ENCODE measurements around the gene ANKUB1. TPM values are rescaled to one million over a fixed set of nuclear protein-coding genes. Genes with fewer than 3 reads are reported as not detected.

ANKUB1 gene
- total and polyA plus RNA-seq, 4 experiments from 2014 or later, result not detected

DNA sequence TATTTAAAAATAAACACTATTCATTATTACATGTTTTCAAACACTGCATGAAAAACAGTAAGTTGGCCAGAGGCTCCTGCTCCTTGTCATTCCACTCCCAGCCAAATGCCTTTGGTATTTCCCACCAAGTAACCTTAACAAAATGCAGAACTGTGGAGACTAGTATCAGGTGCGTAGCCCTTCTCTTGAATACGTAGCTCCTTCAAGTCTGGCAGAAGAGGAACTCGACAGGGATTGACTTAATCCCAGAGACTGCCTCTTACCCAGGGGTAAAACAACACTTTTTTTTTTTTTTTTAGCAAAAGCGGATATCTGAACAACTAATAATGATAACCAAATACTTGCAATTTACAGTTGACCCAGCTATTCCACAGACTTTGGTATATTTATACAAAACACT, 40.8 kb downstream of the ANKUB1 start:
- Histone ChIP-seq H3K9me3 (ENCODE audit: control insufficient read depth in 1 of 2, low read length in 2 of 2) (no peaks in the 10 kb centered on the region), H3K4me3 (ENCODE audit: low read length in 2 of 2) (peak overlapping the region; percentile 42 to 85), H3K27ac (ENCODE audit: low read depth, low read length) (peak overlapping the region; percentile 70), H3K4me1 (ENCODE audit: insufficient read depth, low read length) (peaks cover 28% of the 10 kb centered on the region), H3K27me3 (ENCODE audit: insufficient read depth, low read length) (no peaks in the 10 kb centered on the region), H3K36me3 (ENCODE audit: insufficient read depth, low read length) (peaks cover 6% of the 10 kb centered on the region)
- Mint-ChIP-seq H3K36me3 (peaks cover 32 to 41% of the 10 kb centered on the region in 2 donors), H3K27ac (peak overlapping the region; percentile 86 to 98 (median 95)), H3K9me3 (peaks cover 0 to 2% (median 0%) of the 10 kb centered on the region in 8 donors), H3K27me3 (no peaks in the 10 kb centered on the region), H3K4me3 (peak overlapping the region; percentile 94 to 98 (median 97)), H3K4me1 (peaks cover 18 to 59% (median 34%) of the 10 kb centered on the region in 4 donors)
- POLR2A ChIA-PET (ENCODE audit: partially characterized antibody), result interaction anchor here (0.7 to 3.2 kb wide), 8 partner anchors 9 to 1012 kb away, joined by 4 to 27 read pairs (median 6); partner anchors contain the start of genes HPS3, RNF13, SIAH2 and TSC22D2
- DNase-seq, result peak in 1 of 5 donors; percentile 35
- intact Hi-C loops (cut with micrococcal nuclease), result loop anchor here (5.0 to 10.0 kb wide), 2 partner anchors 629 to 653 kb away; partner anchors contain the start of gene TSC22D2
- CTCF ChIA-PET (ENCODE audit: partially characterized antibody), result interaction anchor here (0.7 to 3.4 kb wide), 9 partner anchors 9 to 796 kb away, joined by 3 to 25 read pairs (median 5); partner anchors contain the start of gene RNF13

DNA sequence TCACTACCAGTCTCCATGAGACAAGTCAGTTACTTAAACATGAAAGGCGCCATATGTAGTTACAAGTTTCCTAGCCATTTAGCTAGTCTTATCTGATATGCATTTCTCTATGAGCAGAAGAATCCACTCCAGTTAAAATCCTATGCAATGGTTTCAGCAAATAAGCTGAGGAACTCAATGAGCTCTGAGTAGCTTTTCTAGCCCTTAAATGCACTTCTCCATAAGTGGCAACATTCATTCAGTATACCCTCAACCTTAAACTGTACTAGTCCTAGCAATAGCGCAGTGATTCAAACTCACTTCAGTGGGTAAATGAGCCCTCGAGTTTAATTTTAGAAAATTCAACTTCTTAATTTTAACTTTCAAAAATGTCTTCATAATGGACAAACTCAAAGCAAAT, 47.7 kb downstream of the ANKUB1 start:
- Mint-ChIP-seq H3K27me3 (no peaks in the 10 kb centered on the region), H3K36me3 (peaks cover 55 to 74% of the 10 kb centered on the region in 2 donors), H3K4me1 (peaks cover 11 to 36% (median 21%) of the 10 kb centered on the region in 4 donors), H3K27ac (no peak overlapping the region), H3K9me3 (no peaks in the 10 kb centered on the region), H3K4me3 (no peak overlapping the region)
- H3K4me1 ChIP-seq (ENCODE audit: insufficient read depth, low read length), result no peaks in the 10 kb centered on the region
- DNase-seq, result no peak
- intact Hi-C loops (cut with micrococcal nuclease), result no loop called here
- H3K4me3 ChIP-seq (ENCODE audit: low read length in 2 of 2), result no peak overlapping the region
- CTCF ChIA-PET (ENCODE audit: partially characterized antibody), result interaction anchor here (0.8 kb wide), 1 partner anchor 8 kb away, joined by 3 read pairs; the partner anchor contains the start of gene COMMD2
- POLR2A ChIA-PET (ENCODE audit: partially characterized antibody), result no interaction called here
- no peak overlapping the region for H3K27ac ChIP-seq (ENCODE audit: low read depth, low read length)
- H3K27me3 ChIP-seq (ENCODE audit: insufficient read depth, low read length), result no peaks in the 10 kb centered on the region
- H3K9me3 ChIP-seq (ENCODE audit: control insufficient read depth in 1 of 2, low read length in 2 of 2), result no peaks in the 10 kb centered on the region
- peaks cover 19% of the 10 kb centered on the region for H3K36me3 ChIP-seq (ENCODE audit: insufficient read depth, low read length)

DNA sequence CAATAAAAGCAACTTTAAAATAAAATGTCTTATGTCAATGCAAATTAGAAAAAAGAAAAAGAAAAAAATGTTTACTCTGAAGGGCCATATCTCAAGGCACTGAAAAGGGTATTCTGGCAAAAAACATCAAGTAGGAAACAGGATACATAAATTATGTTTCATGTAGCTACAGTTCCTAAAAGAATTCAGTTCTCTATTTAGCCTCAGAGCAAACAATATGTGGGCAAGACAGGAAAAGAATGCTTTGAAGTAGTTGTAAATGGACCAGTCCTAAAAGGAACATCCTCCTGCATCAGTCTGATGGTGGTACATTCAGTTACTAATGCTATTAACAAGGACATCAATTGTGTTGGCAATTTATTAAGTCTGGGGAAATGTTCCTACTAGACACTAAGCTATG, 48.2 kb downstream of the ANKUB1 start:
- peaks cover 10 to 32% (median 20%) of the 10 kb centered on the region in 4 donors for H3K4me1 Mint-ChIP-seq
- H3K4me1 ChIP-seq (ENCODE audit: insufficient read depth, low read length), result no peaks in the 10 kb centered on the region
- no peak overlapping the region for H3K27ac ChIP-seq (ENCODE audit: low read depth, low read length)
- no peak overlapping the region for H3K4me3 Mint-ChIP-seq
- H3K27me3 Mint-ChIP-seq, result no peaks in the 10 kb centered on the region
- intact Hi-C loops (cut with micrococcal nuclease), result no loop called here
- no peak for DNase-seq
- H3K27me3 ChIP-seq (ENCODE audit: insufficient read depth, low read length), result no peaks in the 10 kb centered on the region
- ChIA-PET POLR2A (ENCODE audit: partially characterized antibody) (no interaction called here), CTCF (ENCODE audit: partially characterized antibody) (interaction anchor here (0.8 kb wide), 1 partner anchor 9 kb away, joined by 3 read pairs; the partner anchor contains the start of gene COMMD2)
- H3K9me3 Mint-ChIP-seq, result no peaks in the 10 kb centered on the region
- peaks cover 19% of the 10 kb centered on the region for H3K36me3 ChIP-seq (ENCODE audit: insufficient read depth, low read length)
- H3K9me3 ChIP-seq (ENCODE audit: control insufficient read depth in 1 of 2, low read length in 2 of 2), result no peaks in the 10 kb centered on the region
- H3K36me3 Mint-ChIP-seq, result peaks cover 53 to 72% of the 10 kb centered on the region in 2 donors
- no peak overlapping the region for H3K4me3 ChIP-seq (ENCODE audit: low read length in 2 of 2)
- no peak overlapping the region for H3K27ac Mint-ChIP-seq

DNA sequence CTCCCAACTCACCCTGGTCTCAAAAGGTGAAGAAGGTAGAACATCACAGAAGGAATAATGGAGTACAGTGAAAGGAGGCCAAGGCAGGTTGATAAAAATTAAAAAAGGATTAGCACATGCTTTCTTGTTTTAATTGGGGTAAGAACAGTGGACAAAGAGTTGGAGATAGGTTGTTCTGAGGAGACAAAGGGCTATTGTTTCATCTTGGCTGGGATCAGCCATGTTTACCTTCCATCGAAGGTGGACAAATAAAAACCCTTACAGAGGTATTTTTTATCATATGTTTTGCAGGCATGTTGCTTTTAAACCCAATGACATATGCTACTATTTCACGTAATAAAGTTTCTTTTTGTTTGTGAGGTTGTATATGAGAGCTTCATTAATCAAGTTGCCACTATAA, 53.0 kb downstream of the ANKUB1 start:
- CTCF ChIA-PET (ENCODE audit: partially characterized antibody), result no interaction called here
- Histone ChIP-seq H3K27me3 (ENCODE audit: insufficient read depth, low read length) (no peaks in the 10 kb centered on the region), H3K36me3 (ENCODE audit: insufficient read depth, low read length) (peaks cover 3% of the 10 kb centered on the region), H3K4me1 (ENCODE audit: insufficient read depth, low read length) (no peaks in the 10 kb centered on the region), H3K4me3 (ENCODE audit: low read length in 2 of 2) (no peak overlapping the region), H3K9me3 (ENCODE audit: control insufficient read depth in 1 of 2, low read length in 2 of 2) (no peaks in the 10 kb centered on the region), H3K27ac (ENCODE audit: low read depth, low read length) (no peak overlapping the region)
- H3K4me1 Mint-ChIP-seq, result peaks cover 0 to 6% (median 2%) of the 10 kb centered on the region in 4 donors
- no peak overlapping the region for H3K27ac Mint-ChIP-seq
- no peaks in the 10 kb centered on the region for H3K9me3 Mint-ChIP-seq
- POLR2A ChIA-PET (ENCODE audit: partially characterized antibody), result no interaction called here
- H3K36me3 Mint-ChIP-seq, result peaks cover 24 to 37% of the 10 kb centered on the region in 2 donors
- DNase-seq, result no peak
- intact Hi-C loops (cut with micrococcal nuclease), result no loop called here
- no peak overlapping the region for H3K4me3 Mint-ChIP-seq
- H3K27me3 Mint-ChIP-seq, result no peaks in the 10 kb centered on the region

DNA sequence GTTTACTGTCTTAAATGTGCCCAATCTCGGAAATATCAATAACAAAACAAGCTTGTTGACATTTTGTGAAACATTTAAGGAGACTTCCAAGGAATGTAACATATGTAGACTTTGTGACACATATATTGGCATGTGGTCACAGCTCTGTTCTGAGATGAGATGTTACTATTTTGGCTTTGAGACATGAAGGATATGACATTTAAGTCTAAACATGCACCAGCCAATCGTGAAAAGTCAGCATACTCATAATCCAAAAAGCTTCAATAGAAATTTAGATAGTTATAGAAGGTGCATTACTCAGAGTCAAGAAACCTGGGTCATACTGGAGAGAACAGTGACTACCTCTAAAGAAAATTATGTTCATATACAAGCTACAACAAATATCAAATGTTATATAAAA, 53.5 kb downstream of the ANKUB1 start:
- H3K27me3 Mint-ChIP-seq, result no peaks in the 10 kb centered on the region
- H3K4me1 ChIP-seq (ENCODE audit: insufficient read depth, low read length), result no peaks in the 10 kb centered on the region
- H3K4me3 ChIP-seq (ENCODE audit: low read length in 2 of 2), result no peak overlapping the region
- peaks cover 24 to 34% of the 10 kb centered on the region in 2 donors for H3K36me3 Mint-ChIP-seq
- no peaks in the 10 kb centered on the region for H3K27me3 ChIP-seq (ENCODE audit: insufficient read depth, low read length)
- H3K4me3 Mint-ChIP-seq, result no peak overlapping the region
- H3K27ac Mint-ChIP-seq, result no peak overlapping the region
- no peak overlapping the region for H3K27ac ChIP-seq (ENCODE audit: low read depth, low read length)
- peaks cover 3% of the 10 kb centered on the region for H3K36me3 ChIP-seq (ENCODE audit: insufficient read depth, low read length)
- no peak for DNase-seq
- ChIA-PET POLR2A (ENCODE audit: partially characterized antibody) (no interaction called here), CTCF (ENCODE audit: partially characterized antibody) (no interaction called here)
- no peaks in the 10 kb centered on the region for H3K9me3 Mint-ChIP-seq
- peaks cover 0 to 3% (median under 1%) of the 10 kb centered on the region in 4 donors for H3K4me1 Mint-ChIP-seq
- H3K9me3 ChIP-seq (ENCODE audit: control insufficient read depth in 1 of 2, low read length in 2 of 2), result no peaks in the 10 kb centered on the region
- intact Hi-C loops (cut with micrococcal nuclease), result no loop called here

DNA sequence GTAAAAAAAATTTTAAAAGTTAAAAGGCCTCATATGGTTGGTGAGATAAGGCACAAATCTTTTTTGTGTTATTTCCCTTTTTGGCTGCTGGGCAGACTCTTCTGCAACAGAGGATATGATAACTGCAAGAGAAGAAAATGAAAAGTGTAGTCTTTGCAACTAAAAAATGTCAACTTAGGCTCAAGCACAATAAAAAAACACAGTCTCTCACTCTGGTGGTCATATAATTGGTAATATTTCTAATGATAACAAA, 55.5 kb downstream of the ANKUB1 start:
- H3K36me3 Mint-ChIP-seq, result peaks cover 17 to 26% of the 10 kb centered on the region in 2 donors
- DNase-seq, result no peak
- no peak overlapping the region for H3K4me3 Mint-ChIP-seq
- CTCF ChIA-PET (ENCODE audit: partially characterized antibody), result no interaction called here
- Histone ChIP-seq H3K27me3 (ENCODE audit: insufficient read depth, low read length) (no peaks in the 10 kb centered on the region), H3K27ac (ENCODE audit: low read depth, low read length) (no peak overlapping the region), H3K4me1 (ENCODE audit: insufficient read depth, low read length) (no peaks in the 10 kb centered on the region), H3K4me3 (ENCODE audit: low read length in 2 of 2) (no peak overlapping the region), H3K36me3 (ENCODE audit: insufficient read depth, low read length) (peaks cover 2% of the 10 kb centered on the region), H3K9me3 (ENCODE audit: control insufficient read depth in 1 of 2, low read length in 2 of 2) (no peaks in the 10 kb centered on the region)
- H3K4me1 Mint-ChIP-seq, result peaks cover 0 to 2% (median under 1%) of the 10 kb centered on the region in 4 donors
- H3K27me3 Mint-ChIP-seq, result no peaks in the 10 kb centered on the region
- intact Hi-C loops (cut with micrococcal nuclease), result no loop called here
- POLR2A ChIA-PET (ENCODE audit: partially characterized antibody), result no interaction called here
- no peaks in the 10 kb centered on the region for H3K9me3 Mint-ChIP-seq
- no peak overlapping the region for H3K27ac Mint-ChIP-seq

DNA sequence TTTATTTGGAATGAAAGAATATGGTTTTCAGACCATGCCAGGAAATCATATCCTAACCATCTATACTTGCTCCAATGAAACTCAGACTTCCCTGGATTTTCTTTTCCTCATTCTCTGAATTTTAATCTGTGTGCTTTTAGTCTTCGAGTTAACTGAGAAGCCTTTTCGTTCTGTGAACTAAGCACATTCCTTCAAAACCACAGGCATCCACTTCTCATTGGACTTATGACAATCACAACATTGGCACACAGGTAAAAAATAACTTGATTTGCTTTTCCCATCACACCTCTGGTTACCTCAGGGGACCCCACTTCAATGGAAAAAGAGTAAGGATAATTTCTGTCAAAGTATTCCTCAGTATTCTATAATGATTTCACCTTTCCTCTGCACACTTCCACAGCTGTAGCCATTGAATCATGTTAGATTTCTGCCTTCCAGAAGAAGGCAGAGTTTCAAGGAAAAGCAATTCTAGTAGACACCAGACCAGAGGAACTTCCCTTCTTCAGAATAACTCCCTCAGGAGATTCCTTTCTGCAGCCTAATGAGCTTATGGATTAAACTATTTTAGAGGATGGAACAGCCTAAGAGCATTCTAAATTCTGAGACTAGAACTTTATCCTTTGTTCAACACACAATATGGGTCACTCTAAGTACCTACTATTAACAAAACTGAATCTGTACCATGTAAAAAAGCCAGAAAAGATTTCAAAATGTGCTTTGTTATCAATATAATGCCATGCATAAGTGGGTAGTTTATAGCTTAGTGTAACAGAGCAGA, 56.0 kb downstream of the ANKUB1 start:
- intact Hi-C loops (cut with micrococcal nuclease), result no loop called here
- Histone ChIP-seq H3K27ac (ENCODE audit: low read depth, low read length) (no peak overlapping the region), H3K4me3 (ENCODE audit: low read length in 2 of 2) (no peak overlapping the region), H3K9me3 (ENCODE audit: control insufficient read depth in 1 of 2, low read length in 2 of 2) (no peaks in the 10 kb centered on the region), H3K27me3 (ENCODE audit: insufficient read depth, low read length) (no peaks in the 10 kb centered on the region), H3K4me1 (ENCODE audit: insufficient read depth, low read length) (no peaks in the 10 kb centered on the region), H3K36me3 (ENCODE audit: insufficient read depth, low read length) (no peaks in the 10 kb centered on the region)
- DNase-seq, result no peak
- ChIA-PET POLR2A (ENCODE audit: partially characterized antibody) (no interaction called here), CTCF (ENCODE audit: partially characterized antibody) (no interaction called here)
- H3K27ac Mint-ChIP-seq, result no peak overlapping the region
- no peak overlapping the region for H3K4me3 Mint-ChIP-seq
- H3K4me1 Mint-ChIP-seq, result peaks cover 0 to 1% (median under 1%) of the 10 kb centered on the region in 4 donors
- H3K9me3 Mint-ChIP-seq, result no peaks in the 10 kb centered on the region
- H3K36me3 Mint-ChIP-seq, result peaks cover 11 to 22% of the 10 kb centered on the region in 2 donors
- no peaks in the 10 kb centered on the region for H3K27me3 Mint-ChIP-seq

All from CD4-positive, alpha-beta memory T cell (primary cell).